ENCODE results near the gene KCNMA1.

KCNMA1 gene

GRCh38 chr10:77387247-77387646 is 250.4 kb downstream of the KCNMA1 start:
- in situ Hi-C loops (cut with MboI; ENCODE audit: low sequenced_read_pairs), result no loop called here

- in situ Hi-C loops (cut with MboI; ENCODE audit: low sequenced_read_pairs), result no loop called here
These were observed 250.8 kb downstream of the KCNMA1 start for GRCh38 chr10:77386838-77387237.

GRCh38 chr10:77386365-77386764 is 251.2 kb downstream of the KCNMA1 start:
- in situ Hi-C loops (cut with MboI; ENCODE audit: low sequenced_read_pairs), result no loop called here

GRCh38 chr10:77385315-77385714 is 252.3 kb downstream of the KCNMA1 start:
- in situ Hi-C loops (cut with MboI; ENCODE audit: low sequenced_read_pairs), result no loop called here

GRCh38 chr10:77383861-77384553 is 253.6 kb downstream of the KCNMA1 start:
- in situ Hi-C loops (cut with MboI; ENCODE audit: low sequenced_read_pairs), result no loop called here

GRCh38 chr10:77381750-77382149 is 255.9 kb downstream of the KCNMA1 start:
- in situ Hi-C loops (cut with MboI; ENCODE audit: low sequenced_read_pairs), result no loop called here

GRCh38 chr10:77380723-77381122 is 256.9 kb downstream of the KCNMA1 start:
- in situ Hi-C loops (cut with MboI; ENCODE audit: low sequenced_read_pairs), result no loop called here

- in situ Hi-C loops (cut with MboI; ENCODE audit: low sequenced_read_pairs), result no loop called here
These were observed 257.4 kb downstream of the KCNMA1 start for GRCh38 chr10:77380191-77380590.

- in situ Hi-C loops (cut with MboI; ENCODE audit: low sequenced_read_pairs), result no loop called here
These were observed 258.9 kb downstream of the KCNMA1 start for GRCh38 chr10:77378366-77379349.

GRCh38 chr10:77377678-77378352 is 259.8 kb downstream of the KCNMA1 start:
- in situ Hi-C loops (cut with MboI; ENCODE audit: low sequenced_read_pairs), result no loop called here

GRCh38 chr10:77377034-77377433 is 260.6 kb downstream of the KCNMA1 start:
- in situ Hi-C loops (cut with MboI; ENCODE audit: low sequenced_read_pairs), result no loop called here

GRCh38 chr10:77374189-77374656 is 263.4 kb downstream of the KCNMA1 start:
- in situ Hi-C loops (cut with MboI; ENCODE audit: low sequenced_read_pairs), result no loop called here

GRCh38 chr10:77371848-77372799 is 265.5 kb downstream of the KCNMA1 start:
- in situ Hi-C loops (cut with MboI; ENCODE audit: low sequenced_read_pairs), result no loop called here

- in situ Hi-C loops (cut with MboI; ENCODE audit: low sequenced_read_pairs), result no loop called here
These were observed 266.2 kb downstream of the KCNMA1 start for GRCh38 chr10:77371421-77371820.

GRCh38 chr10:77368006-77368405 is 269.6 kb downstream of the KCNMA1 start:
- in situ Hi-C loops (cut with MboI; ENCODE audit: low sequenced_read_pairs), result no loop called here

GRCh38 chr10:77363210-77363609 is 274.4 kb downstream of the KCNMA1 start:
- in situ Hi-C loops (cut with MboI; ENCODE audit: low sequenced_read_pairs), result no loop called here

GRCh38 chr10:77361831-77362230 is 275.8 kb downstream of the KCNMA1 start:
- in situ Hi-C loops (cut with MboI; ENCODE audit: low sequenced_read_pairs), result no loop called here

GRCh38 chr10:77361426-77361825 is 276.2 kb downstream of the KCNMA1 start:
- in situ Hi-C loops (cut with MboI; ENCODE audit: low sequenced_read_pairs), result no loop called here

GRCh38 chr10:77360835-77361234 is 276.8 kb downstream of the KCNMA1 start:
- in situ Hi-C loops (cut with MboI; ENCODE audit: low sequenced_read_pairs), result no loop called here

- in situ Hi-C loops (cut with MboI; ENCODE audit: low sequenced_read_pairs), result no loop called here
These were observed 277.6 kb downstream of the KCNMA1 start for GRCh38 chr10:77359950-77360520.
